GM18909 (cell line): ENCODE results near the gene IL36B.
A peak's percentile ranks its signal among the peaks of the same experiment; 100 is the strongest.
"Not testable (repeated sequence)": the region's sequence is repeated elsewhere in the genome, so short reads cannot be mapped to it uniquely, and the experiment has no call there.

Experiments
- ATAC-seq: cut with Tn5 transposase; IDR thresholded peaks from one replicate; pipeline ENCODE4 v1.9.1; 2021; ENCODE audit warnings: mild to moderate bottlenecking; ENCODE audit not compliant: unreplicated experiment, poor library complexity

IL36B gene

GRCh38 chr2:113052396-113052917, at the start of gene IL36B:
IL36B (minus strand) TSS chr2:113052867.
- no peak for ATAC-seq

- ATAC-seq = no peak
These were observed 49.5 kb upstream of the IL36B start for GRCh38 chr2:113102133-113102532.

GRCh38 chr2:113098532-113098931, 45.9 kb upstream of the IL36B start:
- ATAC-seq = no peak

DNA sequence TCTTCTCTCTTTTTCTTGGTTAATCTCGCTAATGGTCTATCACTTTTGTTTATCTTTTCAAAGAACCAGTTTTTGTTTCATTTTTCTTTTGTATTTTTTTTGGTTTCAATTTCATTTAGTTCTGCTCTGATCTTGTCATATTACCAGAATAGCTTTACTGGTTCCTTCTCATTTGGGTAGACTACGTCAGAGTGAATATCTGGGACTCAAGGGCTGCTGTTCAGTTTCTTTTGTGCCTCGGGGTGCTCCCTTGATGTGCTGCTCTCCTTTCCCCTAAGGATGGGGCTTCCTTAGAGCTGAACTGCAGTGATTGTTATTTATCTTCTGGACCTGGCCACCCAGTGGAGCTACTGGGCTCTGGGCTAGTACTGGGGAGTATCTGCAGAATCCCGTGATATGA, 45.4 kb upstream of the IL36B start:
- ATAC-seq = peak; percentile 46

GRCh38 chr2:113096842-113097618, 44.4 kb upstream of the IL36B start:
- not testable (repeated sequence) for ATAC-seq

DNA sequence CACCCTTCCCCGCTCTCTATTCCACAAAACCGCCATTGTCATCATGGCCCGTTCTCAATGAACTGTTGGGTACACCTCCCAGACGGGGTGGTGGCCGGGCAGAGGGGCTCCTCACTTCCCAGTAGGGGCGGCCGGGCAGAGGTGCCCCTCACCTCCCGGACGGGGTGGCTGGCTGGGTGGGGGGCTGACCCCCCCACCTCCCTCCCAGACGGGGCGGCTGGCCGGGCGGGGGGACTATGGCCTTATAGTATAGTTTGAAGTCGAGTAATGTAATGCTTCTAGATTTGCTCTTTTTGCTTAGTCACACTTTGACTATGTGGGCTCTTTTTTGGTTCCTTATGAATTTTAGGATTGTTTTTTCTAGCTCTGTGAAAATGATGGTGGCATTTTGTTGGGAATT, 43.6 kb upstream of the IL36B start:
- ATAC-seq = not testable (repeated sequence)

DNA sequence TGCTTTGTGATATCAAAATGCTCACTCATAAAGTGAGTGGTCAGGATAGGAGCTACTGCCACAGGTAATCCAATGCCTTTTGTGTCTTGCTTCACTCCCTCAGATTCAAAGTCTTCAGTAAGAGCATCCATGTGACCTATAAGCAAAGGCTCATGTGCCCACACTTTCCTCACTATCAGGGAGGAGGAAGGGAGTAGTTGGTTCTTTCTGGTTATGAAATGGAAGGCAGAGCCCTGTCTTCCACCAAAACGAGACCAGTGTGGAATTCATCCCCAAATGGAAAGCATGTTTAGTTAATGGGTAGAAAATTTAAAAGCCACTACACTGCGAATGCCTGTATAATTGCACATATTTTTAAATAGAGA, 40.9 kb upstream of the IL36B start:
- ATAC-seq = no peak

DNA sequence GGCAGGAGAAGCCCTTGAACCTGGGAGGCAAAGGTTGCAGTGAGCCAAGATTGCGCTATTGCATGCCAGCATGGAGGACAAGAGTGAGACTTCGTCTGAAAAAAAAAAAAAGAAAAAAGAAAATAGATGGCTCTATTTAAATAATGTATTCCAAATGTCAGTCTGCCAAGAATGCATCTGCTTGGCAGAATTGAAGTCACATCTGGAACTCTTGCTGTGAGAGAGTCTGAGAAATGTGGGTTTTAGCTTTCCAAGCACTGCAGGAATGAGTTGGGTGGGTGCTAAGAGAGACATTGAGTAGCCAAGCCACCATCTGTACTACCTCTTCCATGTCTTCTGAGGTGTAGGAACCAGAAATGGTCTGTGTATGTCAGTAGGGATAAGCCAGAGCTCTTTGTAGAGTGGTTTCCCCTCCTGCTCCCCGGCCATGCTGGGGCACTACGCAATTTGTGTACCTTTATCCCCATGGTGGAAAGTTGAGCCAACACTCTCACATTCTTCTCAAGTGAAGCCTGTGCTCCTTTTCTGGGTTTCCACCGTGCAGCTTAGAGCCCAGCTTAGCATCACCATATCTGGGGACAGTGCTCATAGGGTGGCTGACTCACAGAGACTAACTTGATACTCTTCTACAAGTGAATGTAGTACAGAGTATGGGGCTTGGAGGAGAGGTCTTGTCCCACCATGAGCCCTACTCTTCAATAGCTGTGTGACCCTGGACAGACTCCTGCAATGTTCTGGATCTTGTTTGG, 40.4 kb upstream of the IL36B start:
- no peak for ATAC-seq

GRCh38 chr2:113091231-113091896, 38.7 kb upstream of the IL36B start:
- ATAC-seq = no peak

DNA sequence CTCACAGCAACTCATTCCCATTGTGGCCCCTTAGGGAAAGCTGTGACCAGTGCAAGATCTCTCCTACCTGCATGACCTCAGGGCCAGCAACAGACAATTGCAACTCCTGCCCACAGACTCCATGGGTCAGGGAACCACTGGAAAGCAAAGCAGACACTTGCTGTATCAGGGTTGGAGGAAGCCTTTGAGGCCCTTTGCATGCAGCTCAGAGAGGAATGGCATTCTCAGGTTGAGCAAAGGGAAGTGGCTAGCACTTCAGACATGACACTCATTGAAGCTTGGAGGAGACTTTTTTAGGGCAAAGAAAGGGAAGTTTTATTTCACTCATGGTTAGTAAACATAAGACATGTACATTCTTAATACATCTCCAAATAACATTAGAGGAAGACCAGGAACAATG, 37.2 kb upstream of the IL36B start:
- ATAC-seq = no peak

GRCh38 chr2:113088213-113088992, 35.7 kb upstream of the IL36B start:
- no peak for ATAC-seq

DNA sequence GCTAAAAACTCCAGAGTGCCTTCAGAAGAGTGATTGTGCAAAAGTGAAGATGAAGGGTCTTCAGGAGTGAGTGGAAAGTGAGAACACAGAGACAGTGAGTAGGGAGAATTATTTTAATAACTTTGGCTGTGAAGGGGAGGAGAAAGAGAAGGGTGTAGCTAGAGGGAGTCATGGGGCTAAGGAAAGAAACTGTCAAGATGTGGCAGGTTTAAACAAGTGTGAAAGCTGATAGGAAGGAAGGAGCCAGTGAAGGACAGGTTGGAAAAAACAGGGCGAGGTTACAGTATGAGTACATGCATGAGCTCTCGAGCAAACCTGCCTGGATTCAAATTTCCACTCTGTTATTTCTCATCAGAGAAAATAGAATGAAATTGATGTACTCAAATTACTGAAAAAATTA, 32.9 kb upstream of the IL36B start:
- ATAC-seq = no peak

GRCh38 chr2:113084249-113085000, 31.8 kb upstream of the IL36B start:
- no peak for ATAC-seq

DNA sequence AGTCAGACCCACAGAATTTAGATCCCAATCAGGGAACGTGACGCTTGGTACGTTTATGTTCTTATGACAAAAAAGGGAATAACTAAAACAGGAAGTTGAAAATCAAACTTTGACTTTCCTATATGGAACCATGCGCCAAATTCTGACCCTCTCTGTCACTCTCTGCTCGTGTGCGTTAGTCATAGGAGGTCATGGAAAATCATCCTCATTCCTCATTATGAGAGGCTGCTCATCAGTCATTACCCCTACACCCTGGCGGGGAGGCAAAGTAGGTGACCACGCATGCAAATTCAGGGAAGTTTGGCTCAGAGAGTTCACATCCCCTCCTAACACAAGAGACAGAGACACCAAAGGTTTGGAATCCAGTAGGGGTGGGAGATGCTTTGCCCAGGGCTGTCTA, 30.6 kb upstream of the IL36B start:
- no peak for ATAC-seq

GRCh38 chr2:113081488-113082210, 29.0 kb upstream of the IL36B start:
- ATAC-seq = no peak

DNA sequence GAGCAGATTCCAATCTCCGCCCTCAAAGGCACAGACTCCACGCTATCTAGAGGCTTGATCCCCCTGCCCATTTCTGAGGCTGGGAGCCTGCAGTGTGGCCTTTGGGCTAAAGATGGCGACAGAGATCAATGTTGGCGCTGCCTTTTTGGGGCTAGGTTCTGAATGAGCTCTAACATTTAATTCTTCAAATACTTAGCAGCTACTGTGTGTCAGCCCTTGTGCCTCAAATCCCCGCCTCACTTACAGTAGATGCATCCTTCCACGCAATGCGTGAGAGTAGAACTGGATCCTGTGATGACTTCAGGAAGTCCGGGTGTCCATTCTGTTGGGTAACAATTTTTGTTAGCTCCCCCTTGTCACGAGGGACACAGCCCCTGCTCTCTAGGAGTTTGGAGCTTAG, 27.5 kb upstream of the IL36B start:
- peak; percentile 52 for ATAC-seq

DNA sequence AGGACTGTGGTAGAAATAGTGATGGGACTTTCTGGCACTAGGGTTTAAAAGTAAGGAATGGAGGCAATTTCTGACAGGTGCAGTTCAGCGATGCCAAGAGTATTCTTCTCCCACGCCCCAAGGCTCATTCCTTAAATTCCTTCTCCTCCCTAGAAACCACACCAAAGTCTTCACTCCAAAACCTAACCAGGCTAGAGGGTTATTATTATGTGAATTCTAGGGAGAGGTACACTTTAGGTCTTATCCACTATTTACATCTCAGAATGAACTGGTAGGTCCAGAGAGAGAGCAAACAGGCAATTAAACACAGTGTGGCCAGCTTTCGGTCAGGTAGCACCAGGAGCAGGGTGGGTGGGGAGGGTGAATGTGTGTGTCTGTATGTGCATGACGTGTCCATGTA, 26.5 kb upstream of the IL36B start:
- ATAC-seq = no peak

DNA sequence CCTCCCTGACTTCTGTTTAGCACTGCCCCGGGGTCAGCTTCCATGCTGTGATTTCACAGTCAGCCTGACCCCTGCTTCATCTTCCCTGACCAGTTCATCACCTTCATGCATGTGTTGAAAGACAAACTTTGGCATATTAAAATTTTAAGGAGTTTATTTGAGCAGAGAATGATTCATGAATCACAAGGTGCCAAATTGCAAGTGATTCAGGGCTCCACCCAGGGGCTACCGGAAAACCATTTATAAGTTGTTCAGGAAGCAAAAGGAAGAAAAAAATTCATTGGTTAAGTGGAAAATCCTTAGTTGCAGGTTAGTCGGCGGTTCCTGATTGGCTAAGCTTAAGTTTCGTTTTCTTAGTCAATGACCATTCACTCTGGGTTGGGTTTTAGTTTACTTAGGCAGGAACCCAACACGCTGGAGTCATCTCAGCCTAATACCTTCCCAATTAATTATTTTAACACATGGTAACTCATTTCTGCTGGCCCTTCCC, 25.7 kb upstream of the IL36B start:
- no peak for ATAC-seq

DNA sequence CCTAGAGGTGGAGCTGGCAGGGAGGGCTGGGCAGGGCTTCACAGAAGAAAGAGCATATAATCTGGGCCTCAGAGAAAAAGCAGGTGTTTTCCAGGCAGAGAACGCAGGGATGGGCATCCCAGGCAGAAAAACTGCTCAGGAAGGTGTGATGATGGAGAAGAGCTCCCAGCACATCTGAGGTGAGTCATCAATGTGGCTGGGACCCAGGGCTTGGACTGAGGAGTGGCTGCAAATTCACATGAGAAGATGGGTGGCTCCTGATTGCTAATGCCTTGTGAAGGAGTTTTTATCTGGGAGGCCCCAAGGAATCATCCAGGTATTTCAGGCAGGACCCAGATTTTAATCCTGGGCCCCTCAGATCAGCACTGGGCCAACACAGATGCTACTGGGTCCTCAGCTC, 25.3 kb upstream of the IL36B start:
- ATAC-seq = no peak
